Heart left ventricle (tissue), 13 donors: ENCODE data around the gene ZNF474.

Experiments used
- POLR2A ChIP-seq, 2 donors: fragments of 450-650 bp; IDR thresholded peaks; one replicate each; pipeline ENCODE4 v1.6.1; 2017; ENCODE audit warnings: antibody characterized with exemption in 2 of 2, mild to moderate bottlenecking in 2 of 2, moderate library complexity in 2 of 2
- TF ChIP-seq, protein P1 (sequence below), 12 donors: fragments of 200-600 bp; sonication (generic) in 4 of 12; IDR thresholded peaks; one replicate each; pipeline versions ENCODE4 v1.5.0 to v1.8.0; 2018 to 2022; ENCODE audit warnings: antibody characterized with exemption in 12 of 12, mild to moderate bottlenecking in 5 of 12
- donor health status: ischemic (EF 13 %, LVEDD 7.1; RV severe dilation, severe dysfunction).
- donor health status: DM: no; HTN: yes; CAD: no.
- donor health status: DM: no; HTN: no; CAD: no.
- donor health status: ischemic (EF 25% LVEDD 6.9; RV normal size, moderate dysfunction).
- donor health status: ischemic (EF 25% LVEDD 5.7; RV mildly dilated, moderate dysfunction).
- donor health status: ischemic (EF 35%, LVEDD 5.7; RV mildly dilated, moderate dysfunction).
- donor health status: nonischemic (EF 11% LVEDD 7.7; RV severe dilation, severe dysfunction).
- donor health status: DM: yes; HTN: yes; CAD: no.
- donor health status: PGD.
- donor health status: ischemic (EF 29% LVEDD 5.4; RV normal size, mild dysfunction).
- donor health status: nonischemic (EF 23%, LVEDD 6.1; RV moderate dilation, normal function).

DNA sequence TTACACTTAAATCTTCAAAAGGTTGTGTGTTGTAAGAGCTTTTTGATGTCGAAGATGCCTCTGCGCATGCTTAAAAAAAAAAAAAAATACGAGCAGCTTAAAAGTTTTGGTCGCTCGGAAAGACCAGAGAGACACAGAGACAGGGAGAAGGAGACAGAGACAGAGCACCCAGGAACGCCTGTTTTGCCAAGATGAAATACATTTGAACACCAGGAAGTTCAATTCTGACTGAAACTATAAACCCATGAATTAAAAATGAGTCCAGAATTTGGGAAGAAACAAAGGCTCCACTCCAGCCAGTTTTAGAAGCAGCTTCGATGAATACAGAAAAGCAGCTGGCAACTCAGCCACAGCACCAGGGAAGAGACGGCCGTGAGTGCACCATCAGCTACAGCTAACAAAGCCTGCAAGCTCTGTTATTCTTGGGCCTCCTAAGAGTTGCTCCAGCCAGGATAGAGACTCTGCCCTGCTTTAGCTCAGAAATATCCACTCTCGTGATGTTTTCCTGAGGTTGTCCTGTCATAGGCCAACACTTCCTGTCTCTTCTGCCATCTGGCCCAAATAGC lies 2.5 kb upstream of the ZNF474 start:
- TF ChIP-seq, protein P1, sequence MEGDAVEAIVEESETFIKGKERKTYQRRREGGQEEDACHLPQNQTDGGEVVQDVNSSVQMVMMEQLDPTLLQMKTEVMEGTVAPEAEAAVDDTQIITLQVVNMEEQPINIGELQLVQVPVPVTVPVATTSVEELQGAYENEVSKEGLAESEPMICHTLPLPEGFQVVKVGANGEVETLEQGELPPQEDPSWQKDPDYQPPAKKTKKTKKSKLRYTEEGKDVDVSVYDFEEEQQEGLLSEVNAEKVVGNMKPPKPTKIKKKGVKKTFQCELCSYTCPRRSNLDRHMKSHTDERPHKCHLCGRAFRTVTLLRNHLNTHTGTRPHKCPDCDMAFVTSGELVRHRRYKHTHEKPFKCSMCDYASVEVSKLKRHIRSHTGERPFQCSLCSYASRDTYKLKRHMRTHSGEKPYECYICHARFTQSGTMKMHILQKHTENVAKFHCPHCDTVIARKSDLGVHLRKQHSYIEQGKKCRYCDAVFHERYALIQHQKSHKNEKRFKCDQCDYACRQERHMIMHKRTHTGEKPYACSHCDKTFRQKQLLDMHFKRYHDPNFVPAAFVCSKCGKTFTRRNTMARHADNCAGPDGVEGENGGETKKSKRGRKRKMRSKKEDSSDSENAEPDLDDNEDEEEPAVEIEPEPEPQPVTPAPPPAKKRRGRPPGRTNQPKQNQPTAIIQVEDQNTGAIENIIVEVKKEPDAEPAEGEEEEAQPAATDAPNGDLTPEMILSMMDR (IDR thresholded peaks at IDR 0.05), result no peak
- TF ChIP-seq POLR2A (IDR thresholded peaks at IDR 0.05), result no peak
